Measurements from ENCODE around the gene CCDC85B.

The CCDC85B gene

GRCh38 chr11:65932558-65932919, 42.1 kb downstream of the CCDC85B start:
- DNase-seq (no peak), ATAC-seq (ENCODE audit: insufficient read depth, low read depth) (no peak)
- no peak overlapping the region for H3K4me3 ChIP-seq (ENCODE audit: low read depth in 1 of 2, low read length in 2 of 2)
- H3K9me3 ChIP-seq (ENCODE audit: insufficient read depth, low read length, severe bottlenecking): no peaks in the 10 kb centered on the region
- no peaks in the 10 kb centered on the region for H3K79me2 ChIP-seq (ENCODE audit: insufficient read depth, low read length)
- no peak overlapping the region for H3K9ac ChIP-seq (ENCODE audit: low read depth, low read length)
- H3K4me1 ChIP-seq (ENCODE audit: insufficient read depth, low read length): peaks cover 23% of the 10 kb centered on the region
- TF ChIP-seq CTCF (IDR thresholded peaks at IDR 0.05; ENCODE audit: borderline replicate concordance, extremely low read depth, low read length, poor library complexity, severe bottlenecking) (no peak), EZH2 (IDR thresholded peaks at IDR 0.05; ENCODE audit: borderline replicate concordance, low read depth, low read length, severe bottlenecking) (no peak)
- H3K27ac ChIP-seq (ENCODE audit: low read length): no peak overlapping the region
- H3K4me2 ChIP-seq (ENCODE audit: insufficient read depth, low read length): no peak overlapping the region
- H4K20me1 ChIP-seq (ENCODE audit: insufficient read depth, low read length): no peaks in the 10 kb centered on the region
- H3K27me3 ChIP-seq (ENCODE audit: insufficient read depth, low read length, poor library complexity): peaks cover 3% of the 10 kb centered on the region
- H3K36me3 ChIP-seq (ENCODE audit: insufficient read depth, low read length): no peaks in the 10 kb centered on the region
- H2AFZ ChIP-seq (ENCODE audit: low read depth, low read length): 0 out of 2 replicates have a peak overlapping the region, but pooled peaks have one; percentile 47

GRCh38 chr11:65934014-65934413, 43.5 kb downstream of the CCDC85B start:
- no peaks in the 10 kb centered on the region for H4K20me1 ChIP-seq (ENCODE audit: insufficient read depth, low read length)
- ATAC-seq (ENCODE audit: insufficient read depth, low read depth): no peak
- no peaks in the 10 kb centered on the region for H3K36me3 ChIP-seq (ENCODE audit: insufficient read depth, low read length)
- no peaks in the 10 kb centered on the region for H3K9me3 ChIP-seq (ENCODE audit: insufficient read depth, low read length, severe bottlenecking)
- H3K9ac ChIP-seq (ENCODE audit: low read depth, low read length): no peak overlapping the region
- no peak for TF ChIP-seq CTCF (IDR thresholded peaks at IDR 0.05; ENCODE audit: borderline replicate concordance, extremely low read depth, low read length, poor library complexity, severe bottlenecking)
- no peak for TF ChIP-seq EZH2 (IDR thresholded peaks at IDR 0.05; ENCODE audit: borderline replicate concordance, low read depth, low read length, severe bottlenecking)
- peaks cover 8% of the 10 kb centered on the region for H3K4me1 ChIP-seq (ENCODE audit: insufficient read depth, low read length)
- no peak overlapping the region for H3K4me2 ChIP-seq (ENCODE audit: insufficient read depth, low read length)
- H3K27me3 ChIP-seq (ENCODE audit: insufficient read depth, low read length, poor library complexity): peaks cover 8% of the 10 kb centered on the region
- H3K79me2 ChIP-seq (ENCODE audit: insufficient read depth, low read length): no peaks in the 10 kb centered on the region
- H3K27ac ChIP-seq (ENCODE audit: low read length): no peak overlapping the region
- no peak for DNase-seq
- H3K4me3 ChIP-seq (ENCODE audit: low read depth in 1 of 2, low read length in 2 of 2): no peak overlapping the region
- no peak overlapping the region for H2AFZ ChIP-seq (ENCODE audit: low read depth, low read length)

- DNase-seq (no peak), ATAC-seq (ENCODE audit: insufficient read depth, low read depth) (no peak)
- Histone ChIP-seq H3K4me1 (ENCODE audit: insufficient read depth, low read length) (no peaks in the 10 kb centered on the region), H4K20me1 (ENCODE audit: insufficient read depth, low read length) (no peaks in the 10 kb centered on the region), H3K36me3 (ENCODE audit: insufficient read depth, low read length) (no peaks in the 10 kb centered on the region), H2AFZ (ENCODE audit: low read depth, low read length) (no peak overlapping the region), H3K27me3 (ENCODE audit: insufficient read depth, low read length, poor library complexity) (peaks cover 8% of the 10 kb centered on the region), H3K27ac (ENCODE audit: low read length) (no peak overlapping the region), H3K9ac (ENCODE audit: low read depth, low read length) (no peak overlapping the region), H3K4me2 (ENCODE audit: insufficient read depth, low read length) (no peak overlapping the region), H3K79me2 (ENCODE audit: insufficient read depth, low read length) (no peaks in the 10 kb centered on the region), H3K9me3 (ENCODE audit: insufficient read depth, low read length, severe bottlenecking) (no peaks in the 10 kb centered on the region), H3K4me3 (ENCODE audit: low read depth in 1 of 2, low read length in 2 of 2) (no peak overlapping the region)
- TF ChIP-seq CTCF (IDR thresholded peaks at IDR 0.05; ENCODE audit: borderline replicate concordance, extremely low read depth, low read length, poor library complexity, severe bottlenecking) (no peak), EZH2 (IDR thresholded peaks at IDR 0.05; ENCODE audit: borderline replicate concordance, low read depth, low read length, severe bottlenecking) (no peak)
These were observed 47.3 kb downstream of the CCDC85B start for GRCh38 chr11:65937766-65938165.
